Right lobe of liver (tissue), 6 donors: Measurements from ENCODE around the gene TIMP3. TPM values are rescaled to one million over a fixed set of nuclear protein-coding genes. Genes with fewer than 3 reads are reported as not detected.
A peak's percentile ranks its signal among the peaks of the same experiment; 100 is the strongest.
"Not testable (repeated sequence)": the region's sequence is repeated elsewhere in the genome, so short reads cannot be mapped to it uniquely, and the experiment has no call there.

Experiments used
- ATAC-seq, 4 donors: fragments of 200-7000 bp; cut with Tn5 transposase; one replicate each; pipeline ENCODE4 v1.9.1; 2020; ENCODE audit warnings: mild to moderate bottlenecking in 4 of 4, moderate library complexity in 4 of 4
- DNase-seq, 3 donors: peaks; one replicate each; pipeline ENCODE4 v3.0.0-alpha.2; 2020
- H3K27ac ChIP-seq, 3 donors: fragments of 200-600 bp; one replicate each; pipeline ENCODE4 v1.8.0; 2022
- H3K27me3 ChIP-seq, 2 donors: fragments of 200-600 bp; one replicate each; pipeline ENCODE4 v1.8.0; 2022
- H3K36me3 ChIP-seq, 4 donors: fragments of 200-600 bp; sonication (generic) in 1 of 4; one replicate each; pipeline versions ENCODE4 v1.5.1 to v1.8.0; 2017 to 2022; ENCODE audit warnings: control low read depth in 1 of 4
- H3K4me1 ChIP-seq, 4 donors: fragments of 200-600 bp; sonication (generic) in 1 of 4; one replicate each; pipeline versions ENCODE4 v1.5.1 to v1.8.0; 2017 to 2022; ENCODE audit warnings: control low read depth in 1 of 4
- H3K4me3 ChIP-seq, 3 donors: fragments of 200-600 bp; one replicate each; pipeline ENCODE4 v1.8.0; 2022
- H3K9me3 ChIP-seq, 4 donors: fragments of 200-600 bp; sonication (generic) in 1 of 4; one replicate each; pipeline versions ENCODE4 v1.5.1 to v1.8.0; 2017 to 2022; ENCODE audit warnings: control low read depth in 1 of 4
- CTCF ChIP-seq, 4 donors: fragments of 200-600 bp in 3 of 4; fragments of 450-650 bp in 1 of 4; IDR thresholded peaks; one replicate each; pipeline versions ENCODE4 v1.5.1 to v1.8.0; 2016 to 2022; ENCODE audit warnings: antibody characterized with exemption in 4 of 4, mild to moderate bottlenecking in 2 of 4
- POLR2A ChIP-seq: fragments of 450-650 bp; IDR thresholded peaks from one replicate; pipeline ENCODE4 v1.6.1; 2017; ENCODE audit warnings: antibody characterized with exemption, mild to moderate bottlenecking
- WGBS: methylation state at CpG from one replicate; pipeline ENCODE4 v1.1.6; 2018; ENCODE audit warnings: low coverage, low lambda C conversion rate; ENCODE audit not compliant: insufficient coverage; ENCODE audit errors: missing lambda C conversion rate; 5-methylcytosine and 5-hydroxymethylcytosine counted together
- intact Hi-C, 2 donors: fragments of 100-400 bp; cut with DNase I; formaldehyde crosslinking; loops; one replicate each; pipeline versions ENCODE4 v1.11.2 to v1.14.1; 2022
- total RNA-seq, 6 experiments: library from RNA; depleted of rRNA in 2 of 6; stranded (reverse); fragments of >200 nt in 2 of 6; fragmentation: NEBNext Ultra II Directional in 3 of 6; extraction: Animal tissue kit (Norgen Biotek cat#: 25700) in 3 of 6; gene quantifications; one replicate each; pipeline versions ENCODE4 v1.1.0 to v1.2.4, GENCODE V29; 2016 to 2023
- donor health status: DM: no; HTN: yes; CAD: no.
- donor health status: DM: no; HTN: no; CAD: no.
- donor health status: DM: no; HTN: no; CAD: no.
- donor health status: DM: no; HTN: yes; CAD: no.
- donor health status: DM: no; HTN: yes; CAD: no.

The TIMP3 gene
- total RNA-seq, 6 experiments from 2014 or later, result 21.9 to 58.6 (median 52.7) TPM

DNA sequence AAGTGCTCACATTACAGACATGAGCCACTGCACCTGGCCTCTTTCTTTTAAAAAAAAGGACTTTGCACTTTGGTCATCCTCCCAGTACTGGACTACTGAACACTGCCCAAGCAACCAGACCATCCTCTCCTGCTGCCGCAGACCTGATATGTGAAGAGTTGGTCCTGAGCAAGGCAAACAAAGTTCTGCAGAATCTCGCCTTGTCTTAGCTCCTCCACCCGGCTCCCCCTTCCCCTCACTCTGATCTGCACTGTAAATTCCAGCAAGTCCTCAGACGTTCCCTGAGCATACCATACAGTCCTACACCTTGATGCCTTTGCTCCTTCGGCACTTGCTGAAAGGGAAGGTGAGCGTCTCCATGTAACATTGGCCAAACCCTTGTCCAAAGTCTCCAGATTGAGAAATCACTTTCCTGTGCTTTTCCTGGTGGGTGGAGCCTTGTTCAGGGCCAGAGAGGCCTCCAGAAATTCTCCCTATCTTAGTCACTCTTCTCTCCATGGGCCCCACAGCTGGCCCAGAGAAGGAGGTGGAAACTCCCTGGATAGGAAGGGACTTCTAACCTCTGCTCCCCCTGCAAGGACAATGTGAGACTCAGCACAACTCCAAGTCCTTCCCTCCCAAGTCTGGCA, 47.0 kb upstream of the TIMP3 start:
- no peak for TF ChIP-seq CTCF (IDR thresholded peaks at IDR 0.05)
- TF ChIP-seq POLR2A, result no peak
- ATAC-seq (peak; percentile 68 to 87 (median 77)), DNase-seq (no peak)
- H3K36me3 ChIP-seq, result no peaks in the 10 kb centered on the region
- peaks cover 0 to 18% (median 7%) of the 10 kb centered on the region in 4 donors for H3K4me1 ChIP-seq
- H3K27ac ChIP-seq, result peak overlapping the region in 1 of 3 donors; percentile 20
- H3K27me3 ChIP-seq, result no peaks in the 10 kb centered on the region
- WGBS, result 25% methylated on average over 5 of the region's 6 CpGs
- H3K9me3 ChIP-seq, result no peaks in the 10 kb centered on the region
- intact Hi-C loops, result no loop called here
- H3K4me3 ChIP-seq, result no peak overlapping the region

DNA sequence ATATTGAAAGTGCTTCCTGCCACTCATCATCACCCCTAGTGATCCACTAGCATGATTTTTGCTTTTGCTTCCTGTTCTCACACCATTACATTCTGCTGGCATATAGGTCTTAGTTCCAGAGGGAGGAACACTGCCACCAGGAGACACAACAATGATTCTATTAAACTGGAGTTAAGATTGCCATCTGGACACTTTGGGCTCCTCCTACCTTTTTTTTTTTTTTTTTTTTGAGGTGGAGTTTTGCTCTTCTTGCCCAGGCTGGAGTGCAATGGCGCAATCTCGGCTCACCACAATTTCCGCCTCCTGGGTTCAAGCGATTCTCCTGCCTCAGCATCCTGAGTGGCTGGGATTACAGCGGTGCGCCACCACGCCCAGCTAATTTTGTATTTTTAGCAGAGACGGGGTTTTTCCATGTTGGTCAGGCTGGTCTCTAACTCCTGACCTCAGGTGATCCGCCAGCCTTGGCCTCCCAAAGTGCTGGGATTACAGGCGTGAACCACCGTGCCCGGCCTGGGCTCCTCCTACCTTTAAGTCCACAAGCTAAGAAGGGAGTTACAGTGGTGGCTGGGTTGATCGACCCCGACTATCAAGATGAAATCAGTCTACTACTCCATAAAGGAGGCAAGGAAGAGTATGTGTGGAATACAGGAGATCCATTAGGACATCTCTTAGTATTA, 44.3 kb upstream of the TIMP3 start:
- WGBS, result 68% methylated on average over 6 of the region's 14 CpGs
- peaks cover 0 to 15% (median 7%) of the 10 kb centered on the region in 4 donors for H3K4me1 ChIP-seq
- ATAC-seq, H3K27ac ChIP-seq, H3K4me3 ChIP-seq, DNase-seq, H3K27me3 ChIP-seq, intact Hi-C loops, H3K9me3 ChIP-seq, H3K36me3 ChIP-seq: not testable (repeated sequence)

GRCh38 chr22:32758866-32759385, 42.6 kb upstream of the TIMP3 start:
- H3K27ac ChIP-seq, result no peak overlapping the region
- H3K4me1 ChIP-seq, result peaks cover 0 to 15% (median 6%) of the 10 kb centered on the region in 4 donors
- no peak for TF ChIP-seq CTCF (IDR thresholded peaks at IDR 0.05)
- no peak for TF ChIP-seq POLR2A
- no peak for DNase-seq
- 88% methylated on average over 3 of the region's 3 CpGs for WGBS
- no peaks in the 10 kb centered on the region for H3K27me3 ChIP-seq
- H3K36me3 ChIP-seq, result no peaks in the 10 kb centered on the region
- no peak for ATAC-seq
- H3K9me3 ChIP-seq, result no peaks in the 10 kb centered on the region
- no peak overlapping the region for H3K4me3 ChIP-seq
- intact Hi-C loops, result no loop called here

DNA sequence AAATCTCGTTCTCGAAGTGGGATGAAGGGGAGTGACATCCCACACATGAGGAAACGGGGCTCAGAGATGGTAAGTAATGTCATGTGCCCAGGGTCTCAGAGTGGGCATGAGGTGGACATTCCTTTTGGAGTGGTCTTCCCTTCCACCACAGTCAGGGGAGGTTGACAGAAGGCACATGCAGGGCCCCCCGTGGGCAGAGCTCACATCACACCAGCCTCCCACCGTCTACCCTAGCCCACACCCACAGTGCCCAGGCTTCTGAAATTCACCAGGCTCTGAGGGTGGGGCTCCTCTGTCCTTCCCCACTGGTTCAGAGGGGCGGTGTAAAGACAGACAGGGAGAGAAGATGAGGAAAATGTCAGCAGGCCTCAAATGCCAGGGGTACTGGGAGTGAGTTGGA, 41.1 kb upstream of the TIMP3 start:
- Histone ChIP-seq H3K27me3 (no peaks in the 10 kb centered on the region), H3K36me3 (no peaks in the 10 kb centered on the region), H3K4me3 (no peak overlapping the region), H3K27ac (no peak overlapping the region), H3K4me1 (peaks cover 0 to under 1% (median 0%) of the 10 kb centered on the region in 4 donors), H3K9me3 (no peaks in the 10 kb centered on the region)
- DNase-seq (no peak), ATAC-seq (peak in 1 of 4 donors; percentile 32)
- no peak for TF ChIP-seq POLR2A
- TF ChIP-seq CTCF (IDR thresholded peaks at IDR 0.05), result no peak
- intact Hi-C loops, result no loop called here
- 52% methylated on average over 4 of the region's 6 CpGs for WGBS

- Histone ChIP-seq H3K36me3 (no peaks in the 10 kb centered on the region), H3K27ac (no peak overlapping the region), H3K9me3 (no peaks in the 10 kb centered on the region), H3K4me1 (no peaks in the 10 kb centered on the region), H3K27me3 (no peaks in the 10 kb centered on the region), H3K4me3 (no peak overlapping the region)
- intact Hi-C loops, result no loop called here
- peak; percentile 32 to 62 (median 43) for ATAC-seq
- DNase-seq, result no peak
- TF ChIP-seq POLR2A (no peak), CTCF (IDR thresholded peaks at IDR 0.05) (no peak)
- WGBS, result 55% methylated on average over 2 of the region's 4 CpGs
Observed at GRCh38 chr22:32760815-32761214, 40.7 kb upstream of the TIMP3 start.
